HUDEP-2 (cell line): ENCODE results near the gene CIBAR2.
A peak's percentile ranks its signal among the peaks of the same experiment; 100 is the strongest.

Source experiments
- DNase-seq, 76 experiments: peaks; one replicate each; lab custom pipeline; 2025; ENCODE audit not compliant: unreplicated experiment in 76 of 76; lab: John Stamatoyannopoulos, UW

CIBAR2 gene

DNA sequence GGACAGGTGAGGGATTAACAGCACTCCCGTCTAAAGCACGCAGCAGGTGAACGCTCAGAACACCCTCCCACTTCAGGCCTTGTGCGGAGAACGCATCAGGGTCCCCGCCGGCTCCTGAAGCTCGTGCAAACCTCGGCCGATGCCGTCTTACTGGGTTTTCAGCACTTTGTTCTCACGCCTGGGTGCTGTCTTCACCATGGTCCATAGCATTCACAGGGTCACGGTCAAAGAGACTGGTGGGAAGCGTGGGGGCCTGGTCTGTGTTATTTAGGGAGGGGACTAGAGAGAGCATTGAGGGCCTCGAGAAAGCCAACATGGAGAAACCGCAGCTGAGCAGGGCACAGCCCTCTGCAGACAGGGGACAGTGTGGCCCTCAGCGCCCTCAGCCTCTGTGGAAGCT is 26.6 kb downstream of the CIBAR2 start:
- DNase-seq: no peak

DNA sequence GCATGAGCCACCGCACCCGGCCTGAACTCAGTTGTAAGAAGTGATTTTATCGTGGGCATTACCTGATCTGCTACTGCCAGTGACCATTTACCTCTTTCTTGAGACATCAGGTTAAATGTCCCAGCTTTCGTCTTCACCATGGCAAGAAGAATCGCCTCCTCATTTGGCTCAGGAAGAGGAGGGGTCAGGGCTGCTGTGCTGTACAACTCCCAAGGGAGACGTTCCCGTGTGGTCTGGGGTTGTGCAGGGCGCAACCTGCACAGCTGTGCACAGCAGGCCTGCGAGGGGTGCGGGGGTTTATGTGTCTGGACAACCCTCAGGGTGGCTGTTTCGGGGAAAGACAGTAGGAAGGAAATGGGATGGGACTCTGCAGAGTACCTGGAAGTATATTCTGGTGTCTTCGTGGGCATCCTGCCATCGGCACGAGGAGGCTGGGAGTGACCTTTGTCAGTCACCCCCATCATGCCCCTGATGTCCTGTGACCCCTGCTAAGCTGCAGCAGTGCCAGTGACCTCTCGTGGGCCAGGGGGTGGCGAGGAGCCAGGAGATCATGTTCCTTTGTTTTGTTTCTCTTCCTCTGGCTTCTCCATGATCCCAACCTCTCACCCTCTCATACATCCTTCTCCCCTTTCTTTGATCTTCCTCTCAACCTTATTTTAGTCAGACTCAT is 27.3 kb downstream of the CIBAR2 start:
- no peak for DNase-seq

- DNase-seq: no peak
Measured at GRCh38 chr16:85083051-85083639, 29.1 kb downstream of the CIBAR2 start.

- DNase-seq: no peak
Measured at GRCh38 chr16:85082173-85083050, 29.9 kb downstream of the CIBAR2 start.

DNA sequence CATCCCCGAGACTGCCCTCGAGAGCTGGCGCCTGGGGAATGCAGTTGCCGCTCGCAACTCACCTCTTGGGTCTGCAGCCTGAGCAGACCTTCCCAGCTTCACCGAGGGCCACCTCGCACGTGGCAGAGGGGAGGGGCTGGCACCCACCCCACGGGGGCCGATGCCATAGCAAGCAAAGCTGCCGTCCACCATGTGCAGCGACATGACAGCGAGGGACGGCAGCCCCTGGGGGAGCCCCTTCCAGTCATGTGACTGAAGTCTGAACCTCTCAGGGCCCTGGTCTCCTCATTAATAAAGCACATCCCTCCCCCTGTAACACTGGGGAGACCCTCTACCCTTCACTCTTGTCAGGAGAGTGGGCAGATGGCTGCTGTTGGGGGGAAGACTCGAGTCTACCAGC is 30.5 kb downstream of the CIBAR2 start:
- DNase-seq: no peak

DNA sequence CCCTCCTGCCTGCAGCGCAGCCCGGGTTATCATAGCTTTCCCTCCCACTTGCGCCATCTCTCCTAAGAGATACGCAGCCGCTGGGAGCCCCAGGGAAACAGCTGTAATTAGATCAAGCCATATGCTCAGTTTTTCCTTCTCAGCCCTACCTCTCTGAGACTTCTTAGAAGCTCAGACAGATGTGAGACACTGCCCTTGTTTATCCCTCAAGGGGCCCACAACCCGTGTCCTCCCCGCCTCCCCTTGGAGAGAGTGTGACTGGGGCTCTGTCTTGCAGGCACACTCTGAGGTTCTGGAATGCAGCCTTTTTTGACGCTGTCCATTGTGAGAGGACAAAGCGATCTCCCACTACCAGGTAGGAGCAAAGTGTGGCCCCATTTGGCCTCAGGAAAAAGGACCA is 31.2 kb downstream of the CIBAR2 start:
- DNase-seq: no peak

GRCh38 chr16:85079785-85080570 is 32.3 kb downstream of the CIBAR2 start:
- no peak for DNase-seq

DNA sequence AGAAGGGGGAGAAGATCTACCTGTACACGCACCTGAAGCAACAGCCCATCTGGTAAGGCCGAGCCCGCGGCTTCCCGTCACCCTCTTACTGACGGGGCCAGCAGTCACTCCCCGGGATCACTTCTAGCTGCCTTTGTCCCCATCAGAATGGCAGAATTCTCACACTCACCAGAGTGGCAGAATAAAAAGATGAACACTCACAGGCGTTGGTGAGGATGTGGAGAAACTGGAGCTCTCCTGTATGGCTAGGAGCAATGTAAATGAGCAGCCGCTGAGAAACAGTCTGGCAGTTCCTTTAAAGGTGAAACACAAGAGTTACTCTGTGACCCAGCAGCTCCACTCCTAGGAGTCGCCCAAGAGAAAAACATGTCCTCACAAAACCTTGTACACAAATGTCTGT is 33.3 kb downstream of the CIBAR2 start:
- DNase-seq: no peak

DNA sequence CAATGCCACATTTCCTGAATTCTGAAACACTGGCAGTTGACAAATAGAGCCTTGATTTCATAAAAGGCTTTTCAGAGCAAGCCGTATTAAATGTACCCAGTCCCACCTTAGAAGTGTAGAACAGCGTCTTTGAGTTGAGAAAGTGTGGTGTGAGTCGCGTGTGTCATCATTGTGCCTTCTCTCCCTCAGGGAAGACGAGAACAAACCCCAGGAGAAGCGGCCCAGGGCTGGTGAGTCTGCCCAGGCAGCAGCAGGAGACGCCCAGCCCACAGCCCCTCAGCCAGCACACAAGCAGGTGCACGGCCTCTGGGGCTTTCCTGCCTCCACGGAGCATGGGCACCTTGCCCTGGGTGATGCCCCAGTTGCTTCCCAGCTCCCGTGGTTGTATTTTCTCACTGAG is 34.0 kb downstream of the CIBAR2 start:
- no peak for DNase-seq

- DNase-seq: no peak
Measured at GRCh38 chr16:85077576-85078125, 34.6 kb downstream of the CIBAR2 start.

GRCh38 chr16:85077039-85077438 is 35.2 kb downstream of the CIBAR2 start:
- no peak for DNase-seq

DNA sequence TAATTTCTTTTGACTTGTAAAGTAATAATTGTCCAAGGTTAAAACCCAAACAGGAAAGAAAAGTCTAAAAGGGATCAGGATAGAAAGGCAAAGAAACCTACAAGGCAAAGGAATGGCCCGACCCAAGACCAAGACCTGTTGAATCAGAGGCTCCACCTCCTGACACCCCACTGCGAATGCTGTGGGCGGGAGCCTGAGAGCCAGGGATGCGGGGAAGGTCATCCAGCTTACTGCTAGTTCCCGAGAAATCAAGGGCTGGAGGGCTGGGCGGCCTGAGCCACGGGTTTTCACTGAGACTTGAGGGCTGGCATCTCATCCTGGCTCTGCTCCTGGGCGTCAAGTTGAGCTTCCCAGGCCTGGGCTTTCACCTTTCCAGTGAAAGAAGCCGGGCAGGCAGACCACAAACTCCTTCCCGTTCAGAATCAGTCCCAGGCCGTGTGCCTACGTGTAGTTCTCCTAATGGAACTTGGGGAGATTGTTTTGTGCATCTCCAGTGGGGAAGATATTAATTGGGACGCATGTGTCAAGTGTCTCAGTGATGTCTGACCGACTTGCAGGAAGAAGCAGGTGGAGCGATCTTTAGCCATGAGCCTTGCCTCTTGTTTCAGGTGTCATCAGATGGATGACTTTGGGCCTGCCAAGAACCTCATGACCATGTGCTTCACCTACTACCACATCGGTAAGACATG is 36.9 kb downstream of the CIBAR2 start:
- no peak for DNase-seq

GRCh38 chr16:85074225-85074914 is 37.9 kb downstream of the CIBAR2 start:
- DNase-seq: no peak

- peak in 2 of 76 experiments; percentile 5 to 13 for DNase-seq
Measured at GRCh38 chr16:85072947-85073346, 39.3 kb downstream of the CIBAR2 start.

GRCh38 chr16:85072076-85072860 is 40.0 kb downstream of the CIBAR2 start:
- no peak for DNase-seq

- DNase-seq: no peak
Measured at GRCh38 chr16:85069171-85069570, 43.1 kb downstream of the CIBAR2 start.

GRCh38 chr16:85068746-85069145 is 43.5 kb downstream of the CIBAR2 start:
- no peak for DNase-seq

DNA sequence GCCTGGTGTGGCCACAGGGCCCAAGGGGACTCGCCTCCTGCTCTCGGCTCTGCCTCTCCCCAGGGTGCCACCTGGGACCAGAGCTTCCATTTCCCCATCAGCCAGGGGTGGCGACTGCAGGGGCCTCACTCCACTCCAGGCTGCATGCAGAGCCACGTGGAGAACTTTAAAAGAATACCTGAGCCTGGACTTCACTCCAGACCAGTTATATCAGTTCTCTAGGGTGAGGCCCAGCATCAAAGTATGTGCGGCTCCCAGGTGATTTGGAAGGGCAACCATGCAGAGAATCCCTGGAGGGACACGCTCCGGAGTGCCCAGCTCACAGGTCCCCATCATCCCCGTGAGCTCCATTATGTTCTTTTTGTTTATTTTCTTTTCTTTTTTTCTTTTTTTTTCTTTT is 44.8 kb downstream of the CIBAR2 start:
- DNase-seq: no peak

- no peak for DNase-seq
Measured at GRCh38 chr16:85067024-85067423, 45.2 kb downstream of the CIBAR2 start.
